IMR-90 (cell line): ENCODE data around the gene SLC38A9. TPM values are rescaled to one million over a fixed set of nuclear protein-coding genes. Genes with fewer than 3 reads are reported as not detected.

Experiments
- ATAC-seq: fragments of 200-7000 bp; cut with Tn5 transposase; 2 replicates; pipeline ENCODE4 v1.9.1; 2020; ENCODE audit warnings: low read depth, mild to moderate bottlenecking, moderate library complexity
- BruUV-seq: library from RNA; stranded (reverse); fragments of 400-500 nt; replicated peaks from 2 replicates; lab custom pipeline; 2021; lab: Mats Ljungman, UMichigan
- CTCF ChIA-PET: fragments of 300-600 bp; formaldehyde crosslinking; extraction: SDS; loops from one replicate; lab custom pipeline; 2021; ENCODE audit warnings: antibody characterized with exemption; lab: Yijun Ruan, JAX
- POLR2A ChIA-PET: fragments of 300-600 bp; sonication (Branson Sonifier 250); formaldehyde crosslinking; loops from one replicate; lab custom pipeline; 2022; ENCODE audit warnings: antibody characterized with exemption; ENCODE audit not compliant: unreplicated experiment; lab: Charles Lee
- DNase-seq: peaks from one replicate; pipeline ENCODE4 v3.0.0; 2013
- H2AFZ ChIP-seq: replicated peaks from 2 replicates; pipeline ENCODE3; 2013; ENCODE audit warnings: low read length, mild to moderate bottlenecking; ENCODE audit not compliant: poor library complexity
- H2AK5ac ChIP-seq: 2 replicates; pipeline ENCODE4 v1.6.1; 2013; ENCODE audit warnings: low read depth, low read length, inconsistent platforms
- H2AK9ac ChIP-seq: replicated peaks from 2 replicates; pipeline ENCODE3; 2013; ENCODE audit warnings: mild to moderate bottlenecking, low read depth, low read length, moderate library complexity; ENCODE audit not compliant: poor library complexity
- H2BK120ac ChIP-seq: 2 replicates; pipeline ENCODE4 v1.6.1; 2013; ENCODE audit warnings: low read depth, low read length, inconsistent platforms
- H2BK15ac ChIP-seq: 3 replicates; pipeline ENCODE4 v1.6.1; 2013; ENCODE audit warnings: low read depth, low read length, inconsistent platforms
- H2BK20ac ChIP-seq: 2 replicates; pipeline ENCODE4 v1.6.1; 2013; ENCODE audit warnings: low read depth, mild to moderate bottlenecking, inconsistent platforms, low read length, moderate library complexity
- H2BK5ac ChIP-seq: 2 replicates; pipeline ENCODE4 v1.6.1; 2013; ENCODE audit warnings: mild to moderate bottlenecking, low read depth, low read length, inconsistent platforms; ENCODE audit not compliant: poor library complexity, severe bottlenecking
- H3K14ac ChIP-seq: replicated peaks from 2 replicates; pipeline ENCODE4 v1.6.1; 2013; ENCODE audit warnings: low read depth, low read length, inconsistent platforms
- H3K18ac ChIP-seq: 2 replicates; pipeline ENCODE4 v1.6.1; 2013; ENCODE audit warnings: low read depth, low read length, control low read depth
- H3K23ac ChIP-seq: 2 replicates; pipeline ENCODE4 v1.6.1; 2013; ENCODE audit warnings: low read depth, low read length, inconsistent platforms
- H3K27ac ChIP-seq: 2 replicates; pipeline ENCODE4 v1.5.1; 2013; ENCODE audit warnings: mild to moderate bottlenecking, control low read depth, low read length; ENCODE audit not compliant: insufficient read depth
- H3K27me3 ChIP-seq: 2 replicates; pipeline ENCODE4 v1.6.1; 2013; ENCODE audit warnings: low read length; ENCODE audit not compliant: control insufficient read depth, insufficient read depth
- H3K36me3 ChIP-seq: 2 replicates; pipeline ENCODE4 v1.6.1; 2013; ENCODE audit warnings: low read length, mixed read lengths; ENCODE audit not compliant: control insufficient read depth, insufficient read depth
- H3K4ac ChIP-seq: 2 replicates; pipeline ENCODE4 v1.6.1; 2013; ENCODE audit warnings: low read depth, low read length, inconsistent platforms
- H3K4me1 ChIP-seq: 2 replicates; pipeline ENCODE4 v1.6.1; 2013; ENCODE audit warnings: low read length, mixed read lengths; ENCODE audit not compliant: control insufficient read depth, insufficient read depth
- H3K4me2 ChIP-seq: 2 replicates; pipeline ENCODE4 v1.6.1; 2013; ENCODE audit warnings: low read depth, mild to moderate bottlenecking, control low read depth, low read length, moderate library complexity
- H3K4me3 ChIP-seq: 2 replicates; pipeline ENCODE4 v1.5.1; 2013; ENCODE audit warnings: low read depth, mild to moderate bottlenecking, control low read depth, low read length, moderate library complexity; ENCODE audit not compliant: insufficient read depth
- H3K56ac ChIP-seq: 2 replicates; pipeline ENCODE4 v1.6.1; 2013; ENCODE audit warnings: low read length, inconsistent platforms; ENCODE audit not compliant: insufficient read depth; ENCODE audit errors: extremely low read depth
- H3K79me1 ChIP-seq, 2 experiments: 2 replicates each; pipeline ENCODE4 v1.6.1; 2013; ENCODE audit warnings: low read length in 2 of 2, inconsistent platforms in 1 of 2, low read depth in 1 of 2
- H3K9ac ChIP-seq: 2 replicates; pipeline ENCODE4 v1.6.1; 2013; ENCODE audit warnings: low read depth, low read length, control low read depth
- H3K9me1 ChIP-seq: 2 replicates; pipeline ENCODE4 v1.6.1; 2013; ENCODE audit warnings: low read length, inconsistent platforms; ENCODE audit not compliant: insufficient read depth
- H3K9me3 ChIP-seq: 2 replicates; pipeline ENCODE4 v1.6.1; 2013; ENCODE audit warnings: low read length; ENCODE audit not compliant: control insufficient read depth, insufficient read depth
- H4K20me1 ChIP-seq: 2 replicates; pipeline ENCODE4 v1.6.1; 2013; ENCODE audit warnings: low read length, inconsistent platforms; ENCODE audit not compliant: insufficient read depth
- H4K5ac ChIP-seq: 2 replicates; pipeline ENCODE4 v1.6.1; 2013; ENCODE audit warnings: mild to moderate bottlenecking, low read depth, low read length, control low read depth
- H4K8ac ChIP-seq, 2 experiments: 2 replicates each; pipeline ENCODE4 v1.6.1; 2013; ENCODE audit warnings: low read depth in 2 of 2, low read length in 2 of 2, control low read depth in 1 of 2, inconsistent platforms in 1 of 2
- H4K91ac ChIP-seq: 2 replicates; pipeline ENCODE4 v1.6.1; 2013; ENCODE audit warnings: low read depth, low read length, inconsistent platforms; ENCODE audit not compliant: insufficient read depth
- RCOR1 ChIP-seq: IDR thresholded peaks from 2 replicates; pipeline ENCODE4 v1.6.1; 2012; ENCODE audit warnings: mild to moderate bottlenecking, low read length, improper control_type of control experiment; ENCODE audit not compliant: insufficient replicate concordance
- RFX5 ChIP-seq: IDR thresholded peaks from 2 replicates; pipeline ENCODE4 v1.8.0; 2012; ENCODE audit warnings: low read depth, mild to moderate bottlenecking, low read length, moderate library complexity
- WGBS, 2 experiments: methylation state at CpG; one replicate each; pipeline versions ENCODE4 v1.1.5 to v1.1.7; 2013; ENCODE audit warnings: missing lambda C conversion rate in 2 of 2; ENCODE audit not compliant: insufficient read length in 1 of 2; ENCODE audit errors: extremely low coverage in 2 of 2; 5-methylcytosine and 5-hydroxymethylcytosine counted together
- dilution Hi-C: fragments of 300-500 bp; cut with HindIII; formaldehyde crosslinking; loops from one replicate; pipeline ENCODE4 v1.14.3; 2018; ENCODE audit warnings: low sequenced_read_pairs; ENCODE audit not compliant: unreplicated experiment
- in situ Hi-C: fragments of 300-500 bp; cut with MboI; formaldehyde crosslinking; loops from 3 replicates; pipeline ENCODE4 v1.14.3; 2019; ENCODE audit warnings: low sequenced_read_pairs, inconsistent platforms, mixed read lengths
- intact Hi-C: fragments of 100-400 bp; cut with micrococcal nuclease; formaldehyde crosslinking; loops from 2 replicates; pipeline ENCODE4 v1.10.0; 2022
- polyA plus RNA-seq, 3 experiments: library from polyadenylated mRNA; depleted of rRNA; stranded (reverse); fragments of >200 nt; gene quantifications; 2 replicates each; pipeline ENCODE4 v1.2.3, GENCODE V29; 2012; ENCODE audit warnings: low replicate concordance in 1 of 3
- total RNA-seq: library from RNA; depleted of rRNA; stranded (reverse); fragments of >200 nt; gene quantifications from 2 replicates; pipeline ENCODE4 v1.2.3, GENCODE V29; 2012
- TF ChIP-seq, protein P1 (sequence below): conservative IDR thresholded peaks from 2 replicates; pipeline ENCODE4 v1.5.1; 2012; ENCODE audit warnings: mild to moderate bottlenecking, low read depth, low read length, improper control_type of control experiment

The SLC38A9 gene
- total and polyA plus RNA-seq, 2 of the 4 experiments (the other 2 are of a cell fraction) = 10.5 to 24.2 TPM

DNA sequence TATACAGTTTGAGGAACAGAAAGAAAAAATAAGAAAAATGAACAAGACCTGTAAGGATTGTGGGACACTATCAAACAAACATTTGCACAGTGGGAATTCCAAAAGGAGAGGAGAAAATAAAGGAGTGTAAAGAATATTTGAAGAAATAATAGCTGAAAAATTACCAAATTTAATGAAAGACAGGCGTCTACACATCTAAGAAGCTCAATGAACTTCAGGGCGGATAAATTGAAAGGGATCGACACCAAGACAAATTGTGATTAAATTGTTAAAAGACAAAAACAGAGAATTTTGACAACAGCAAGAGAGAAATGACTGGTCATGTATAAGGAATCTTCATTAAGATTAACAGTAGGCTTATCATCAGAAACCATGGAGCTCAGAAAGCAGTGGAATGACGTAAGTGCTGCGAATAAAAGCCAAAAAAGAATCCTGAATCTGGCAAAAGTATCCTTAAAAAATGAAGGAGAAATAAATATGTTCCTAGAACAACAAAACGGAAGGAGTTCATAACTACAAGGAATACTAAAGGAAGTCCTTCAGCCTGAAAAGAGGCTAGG, 3.5 kb upstream of the SLC38A9 start:
- POLR2A ChIA-PET = no interaction called here
- H3K4me3 ChIP-seq = no peak overlapping the region
- in situ Hi-C loops = no loop called here
- dilution Hi-C loops = no loop called here
- H3K18ac ChIP-seq = no peak overlapping the region
- no peak overlapping the region for H3K23ac ChIP-seq
- no peak overlapping the region for H3K4me2 ChIP-seq
- no peak for ATAC-seq
- peaks cover 2% of the 10 kb centered on the region; the same call in 1 of the 2 replicates for H3K4me1 ChIP-seq
- H2BK15ac ChIP-seq = no peak overlapping the region
- no peak overlapping the region for H2BK120ac ChIP-seq
- no peak overlapping the region for H4K5ac ChIP-seq
- TF ChIP-seq RFX5 (no peak), RCOR1 (no peak)
- TF ChIP-seq, protein P1, sequence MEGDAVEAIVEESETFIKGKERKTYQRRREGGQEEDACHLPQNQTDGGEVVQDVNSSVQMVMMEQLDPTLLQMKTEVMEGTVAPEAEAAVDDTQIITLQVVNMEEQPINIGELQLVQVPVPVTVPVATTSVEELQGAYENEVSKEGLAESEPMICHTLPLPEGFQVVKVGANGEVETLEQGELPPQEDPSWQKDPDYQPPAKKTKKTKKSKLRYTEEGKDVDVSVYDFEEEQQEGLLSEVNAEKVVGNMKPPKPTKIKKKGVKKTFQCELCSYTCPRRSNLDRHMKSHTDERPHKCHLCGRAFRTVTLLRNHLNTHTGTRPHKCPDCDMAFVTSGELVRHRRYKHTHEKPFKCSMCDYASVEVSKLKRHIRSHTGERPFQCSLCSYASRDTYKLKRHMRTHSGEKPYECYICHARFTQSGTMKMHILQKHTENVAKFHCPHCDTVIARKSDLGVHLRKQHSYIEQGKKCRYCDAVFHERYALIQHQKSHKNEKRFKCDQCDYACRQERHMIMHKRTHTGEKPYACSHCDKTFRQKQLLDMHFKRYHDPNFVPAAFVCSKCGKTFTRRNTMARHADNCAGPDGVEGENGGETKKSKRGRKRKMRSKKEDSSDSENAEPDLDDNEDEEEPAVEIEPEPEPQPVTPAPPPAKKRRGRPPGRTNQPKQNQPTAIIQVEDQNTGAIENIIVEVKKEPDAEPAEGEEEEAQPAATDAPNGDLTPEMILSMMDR = no peak
- no peak overlapping the region for H2BK20ac ChIP-seq
- peaks cover 6 to 10% of the 10 kb centered on the region in 2 experiments; a peak in 3 of 4 replicates for H3K79me1 ChIP-seq
- no peaks in the 10 kb centered on the region for H3K27me3 ChIP-seq
- intact Hi-C loops = loop anchor here (10.0 kb wide), 1 partner anchor 489 kb away; no protein-coding TSS in a partner anchor
- H3K36me3 ChIP-seq = no peaks in the 10 kb centered on the region
- WGBS, 2 experiments = no CpG with 5 or more reads among the region's 6 CpGs
- BruUV-seq = no TSS peak
- H4K20me1 ChIP-seq = no peaks in the 10 kb centered on the region
- H4K8ac ChIP-seq = no peak overlapping the region
- no peak overlapping the region for H3K9ac ChIP-seq
- CTCF ChIA-PET = no interaction called here
- H2AK9ac ChIP-seq = no peak overlapping the region
- H2AK5ac ChIP-seq = no peak overlapping the region
- H4K91ac ChIP-seq = no peak overlapping the region
- H3K4ac ChIP-seq = no peak overlapping the region
- H3K56ac ChIP-seq = no peak overlapping the region
- no peak overlapping the region for H2BK5ac ChIP-seq
- H3K9me3 ChIP-seq = no peaks in the 10 kb centered on the region
- H3K9me1 ChIP-seq = 0 out of 2 replicates have a peak, but pooled peaks cover 5% of the 10 kb centered on the region
- no peak overlapping the region for H3K27ac ChIP-seq
- H3K14ac ChIP-seq = no peak overlapping the region
- DNase-seq = no peak
- no peak overlapping the region for H2AFZ ChIP-seq
